Gastroesophageal sphincter (tissue), 3 donors: ENCODE results near the gene DFFB.

Experiments used
- CTCF ChIP-seq, 4 experiments: fragments of 200-600 bp in 2 of 4; fragments of 450-650 bp in 2 of 4; sonication (generic) in 1 of 4; IDR thresholded peaks; one replicate each; pipeline ENCODE4 v1.5.1; 2017 to 2019; ENCODE audit warnings: antibody characterized with exemption in 4 of 4, mild to moderate bottlenecking in 2 of 4, moderate library complexity in 2 of 4
- EP300 ChIP-seq: sonication (generic); formaldehyde crosslinking; IDR thresholded peaks from one replicate; pipeline ENCODE4 v1.6.1; 2017; ENCODE audit warnings: antibody characterized with exemption, mild to moderate bottlenecking
- POLR2A ChIP-seq, 2 donors: fragments of 450-650 bp; IDR thresholded peaks; one replicate each; pipeline ENCODE4 v1.6.1; 2017; ENCODE audit warnings: antibody characterized with exemption in 2 of 2, mild to moderate bottlenecking in 2 of 2, moderate library complexity in 1 of 2

GRCh38 chr1:3915551-3916121 is 58.4 kb downstream of the DFFB start:
- TF ChIP-seq CTCF (IDR thresholded peaks at IDR 0.05) (no peak), POLR2A (IDR thresholded peaks at IDR 0.05) (no peak), EP300 (no peak)
